C4-2B (cell line): Measurements from ENCODE around the gene FANCE.

ENCODE experiments used
- H3K27ac ChIP-seq: fragments of 450-650 bp; 2 replicates; pipeline ENCODE4 v1.5.1; 2017
- CTCF ChIP-seq: fragments of 450-650 bp; conservative IDR thresholded peaks from 2 replicates; pipeline ENCODE4 v1.5.1; 2017; ENCODE audit warnings: mild to moderate bottlenecking
- ZFX ChIP-seq: fragments of 450-650 bp; IDR thresholded peaks from 2 replicates; pipeline ENCODE4 v1.6.1; 2017

FANCE gene

GRCh38 chr6:35500782-35501181, 48.6 kb downstream of the FANCE start:
- no peak for TF ChIP-seq ZFX
- H3K27ac ChIP-seq: no peak overlapping the region

GRCh38 chr6:35501784-35502183, 49.6 kb downstream of the FANCE start:
- TF ChIP-seq ZFX: no peak
- no peak for TF ChIP-seq CTCF
- H3K27ac ChIP-seq: no peak overlapping the region

GRCh38 chr6:35503534-35503933, 51.4 kb downstream of the FANCE start:
- no peak overlapping the region for H3K27ac ChIP-seq
- TF ChIP-seq ZFX (no peak), CTCF (no peak)

GRCh38 chr6:35505999-35506412, 53.9 kb downstream of the FANCE start:
- no peak for TF ChIP-seq ZFX
- TF ChIP-seq CTCF: no peak
- H3K27ac ChIP-seq: no peak overlapping the region

GRCh38 chr6:35506536-35506935, 54.4 kb downstream of the FANCE start:
- no peak overlapping the region for H3K27ac ChIP-seq
- TF ChIP-seq CTCF: no peak
- TF ChIP-seq ZFX: no peak

GRCh38 chr6:35507221-35507620, 55.1 kb downstream of the FANCE start:
- TF ChIP-seq ZFX (no peak), CTCF (no peak)
- no peak overlapping the region for H3K27ac ChIP-seq

- H3K27ac ChIP-seq: no peak overlapping the region
- TF ChIP-seq ZFX (no peak), CTCF (no peak)
Observed at GRCh38 chr6:35508027-35508426, 55.9 kb downstream of the FANCE start.

- H3K27ac ChIP-seq: no peak overlapping the region
- TF ChIP-seq ZFX (no peak), CTCF (no peak)
Observed at GRCh38 chr6:35508542-35508941, 56.4 kb downstream of the FANCE start.
